Measurements from ENCODE around the gene PYROXD2. TPM values are rescaled to one million over a fixed set of nuclear protein-coding genes. Genes with fewer than 3 reads are reported as not detected.

Gene PYROXD2
- total RNA-seq, 1 donor from 2014 or later = 2.8 TPM

Other genes with a start within 250 kb of the PYROXD2 start
- gene LOXL4, start 147.0 kb downstream of the PYROXD2 start, total RNA-seq = not detected in 2 replicates
- 61.2 and 62.0 TPM in 2 replicates for gene HPS1, start 31.8 kb upstream of the PYROXD2 start, total RNA-seq

Measured in activated T-helper 2 cell treated with anti-CD3 and anti-CD28 coated beads, Interferon-gamma antibody, Interleukin-2, Interleukin-4, amounts not matched to agents 10 μg/mL and 5 μg/mL and 100 μg/mL, durations not matched to agents 14 hours and 24 hours and 36 hours (primary cell).